ENCODE results near the gene PITX3.

Gene PITX3

DNA sequence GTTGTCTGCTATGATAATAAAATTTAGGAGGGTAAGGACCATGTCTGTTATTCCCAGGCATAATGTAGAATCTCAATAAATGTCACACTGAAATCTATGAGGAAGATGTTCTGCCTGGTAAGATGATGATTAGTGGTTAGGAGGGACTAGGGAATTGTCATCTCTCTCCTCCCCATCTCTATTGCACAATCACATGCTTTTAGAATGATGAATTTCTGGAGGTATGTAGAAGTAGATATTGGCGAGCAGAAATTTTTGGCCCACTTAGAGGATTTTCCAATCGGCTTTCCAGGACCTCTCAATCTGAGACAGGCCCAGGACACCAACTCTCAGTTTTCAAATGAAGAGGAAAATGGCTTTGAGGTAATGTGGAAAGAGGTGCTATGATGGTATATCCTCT, 2.0 kb upstream of the PITX3 start:
- peaks cover 48% of the 10 kb centered on the region for H3K4me1 Mint-ChIP-seq (ENCODE audit: low read depth)
- peaks cover 7% of the 10 kb centered on the region for H3K36me3 Mint-ChIP-seq (ENCODE audit: low read depth)

GRCh38 chr10:102242118-102242485, 790 bp upstream of the PITX3 start:
- Mint-ChIP-seq H3K4me1 (ENCODE audit: low read depth) (peaks cover 36% of the 10 kb centered on the region), H3K36me3 (ENCODE audit: low read depth) (no peaks in the 10 kb centered on the region), H3K9me3 (no peaks in the 10 kb centered on the region), H3K27me3 (peaks cover 37% of the 10 kb centered on the region), H3K27ac (peak overlapping the region; percentile 2), H3K4me3 (peak overlapping the region; percentile 80)

More for the DNA sequence above, 2.0 kb upstream of the PITX3 start:
- H3K27ac Mint-ChIP-seq = no peak overlapping the region
- no peak overlapping the region for H3K4me3 Mint-ChIP-seq
- no peaks in the 10 kb centered on the region for H3K9me3 Mint-ChIP-seq
- H3K27me3 Mint-ChIP-seq = peaks cover 35% of the 10 kb centered on the region

- peaks cover 48% of the 10 kb centered on the region for H3K27me3 Mint-ChIP-seq
- H3K27ac Mint-ChIP-seq = no peak overlapping the region
- no peaks in the 10 kb centered on the region for H3K9me3 Mint-ChIP-seq
- H3K4me3 Mint-ChIP-seq = peak overlapping the region; percentile 46
- no peaks in the 10 kb centered on the region for H3K36me3 Mint-ChIP-seq (ENCODE audit: low read depth)
- H3K4me1 Mint-ChIP-seq (ENCODE audit: low read depth) = peaks cover 26% of the 10 kb centered on the region
Measured at GRCh38 chr10:102241032-102241443, 274 bp downstream of the PITX3 start.

- Mint-ChIP-seq H3K36me3 (ENCODE audit: low read depth) (no peaks in the 10 kb centered on the region), H3K27me3 (peaks cover 52% of the 10 kb centered on the region), H3K4me1 (ENCODE audit: low read depth) (peaks cover 26% of the 10 kb centered on the region), H3K9me3 (no peaks in the 10 kb centered on the region), H3K4me3 (peak overlapping the region; percentile 46), H3K27ac (no peak overlapping the region)
Measured at GRCh38 chr10:102240467-102241031, 763 bp downstream of the PITX3 start.

- H3K9me3 Mint-ChIP-seq = no peaks in the 10 kb centered on the region
- peaks cover 16% of the 10 kb centered on the region for H3K4me1 Mint-ChIP-seq (ENCODE audit: low read depth)
- no peaks in the 10 kb centered on the region for H3K36me3 Mint-ChIP-seq (ENCODE audit: low read depth)
- H3K27me3 Mint-ChIP-seq = peaks cover 64% of the 10 kb centered on the region
- H3K27ac Mint-ChIP-seq = no peak overlapping the region
- H3K4me3 Mint-ChIP-seq = no peak overlapping the region
Measured at GRCh38 chr10:102237711-102238252, 3.5 kb downstream of the PITX3 start.

DNA sequence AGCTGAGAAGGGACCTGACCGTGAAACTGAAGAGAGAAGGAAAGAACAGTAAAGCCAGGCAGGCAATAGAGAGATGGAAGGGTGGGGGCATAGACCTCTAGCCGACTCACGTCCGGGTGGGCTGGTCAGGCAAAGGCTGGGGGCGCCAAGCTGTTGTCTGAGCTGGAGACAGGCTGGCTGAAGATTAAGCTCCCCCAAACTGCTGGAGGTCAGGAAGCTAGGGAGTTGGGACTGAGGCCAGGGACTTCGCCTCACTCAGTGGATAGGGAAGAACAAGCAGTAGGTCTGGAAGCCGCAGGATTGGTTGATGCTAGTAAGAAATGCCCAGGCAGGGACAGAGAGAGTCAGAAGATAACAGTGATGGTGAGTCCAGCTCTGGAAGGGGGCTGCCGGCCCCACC, 5.3 kb downstream of the PITX3 start:
- H3K27me3 Mint-ChIP-seq = peaks cover 68% of the 10 kb centered on the region
- peaks cover 16% of the 10 kb centered on the region for H3K4me1 Mint-ChIP-seq (ENCODE audit: low read depth)
- H3K36me3 Mint-ChIP-seq (ENCODE audit: low read depth) = no peaks in the 10 kb centered on the region
- H3K27ac Mint-ChIP-seq = no peak overlapping the region
- H3K4me3 Mint-ChIP-seq = no peak overlapping the region
- H3K9me3 Mint-ChIP-seq = no peaks in the 10 kb centered on the region

DNA sequence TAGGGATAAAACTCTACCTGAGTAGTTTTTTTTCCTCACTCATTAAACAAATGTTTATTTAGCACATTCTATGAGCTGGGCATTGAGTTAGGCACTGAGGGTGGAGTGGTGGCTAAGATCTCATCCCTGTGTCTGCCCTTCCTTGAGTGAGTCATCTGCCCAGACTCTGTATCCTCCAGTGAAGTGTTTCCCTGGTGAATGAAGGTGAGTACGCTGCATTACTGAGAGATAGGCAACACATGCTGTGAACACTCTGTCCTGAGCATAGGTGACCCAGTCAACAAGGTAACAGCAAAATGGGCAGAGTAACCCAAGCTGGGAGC, 5.8 kb downstream of the PITX3 start:
- Mint-ChIP-seq H3K27ac (no peak overlapping the region), H3K27me3 (peaks cover 65% of the 10 kb centered on the region), H3K4me1 (ENCODE audit: low read depth) (peaks cover 17% of the 10 kb centered on the region), H3K9me3 (no peaks in the 10 kb centered on the region), H3K4me3 (no peak overlapping the region), H3K36me3 (ENCODE audit: low read depth) (no peaks in the 10 kb centered on the region)

DNA sequence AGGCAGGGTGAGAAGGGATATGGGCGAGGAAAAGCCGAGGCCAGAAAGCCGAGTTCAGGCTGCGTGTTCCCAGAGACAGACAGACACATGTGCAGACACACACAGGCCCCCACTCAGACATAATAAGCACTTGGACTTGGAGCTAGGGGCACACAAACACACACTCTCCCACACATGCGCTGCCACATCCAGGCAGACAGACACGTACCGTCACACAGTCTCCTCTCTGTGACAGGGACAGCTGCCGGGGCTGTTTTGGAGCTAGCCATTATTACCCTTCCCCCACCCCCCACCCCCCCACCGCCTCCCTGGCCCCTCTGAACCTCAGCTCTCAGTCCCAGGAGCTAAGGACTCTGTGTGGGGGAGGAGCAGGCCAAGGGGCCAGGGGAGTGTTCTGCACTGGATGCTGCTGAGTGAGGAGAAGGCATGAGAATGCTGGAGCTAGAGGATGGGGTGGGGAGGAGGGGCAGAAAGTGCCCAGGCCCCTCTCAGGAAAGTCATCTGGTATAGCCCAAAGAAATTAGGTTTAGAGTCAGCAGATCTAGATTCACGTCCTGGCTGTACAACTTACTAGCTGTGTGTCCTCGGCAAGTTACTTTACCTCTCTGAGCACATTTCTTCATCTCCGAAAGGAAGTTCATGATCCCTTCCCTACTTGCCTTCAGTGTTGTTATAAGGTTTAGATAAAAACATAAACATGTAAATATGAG, 6.3 kb downstream of the PITX3 start:
- Mint-ChIP-seq H3K9me3 (no peaks in the 10 kb centered on the region), H3K27me3 (peaks cover 63% of the 10 kb centered on the region), H3K36me3 (ENCODE audit: low read depth) (no peaks in the 10 kb centered on the region), H3K4me3 (no peak overlapping the region), H3K4me1 (ENCODE audit: low read depth) (peaks cover 19% of the 10 kb centered on the region), H3K27ac (no peak overlapping the region)

- Mint-ChIP-seq H3K4me3 (no peak overlapping the region), H3K9me3 (no peaks in the 10 kb centered on the region), H3K27me3 (peaks cover 64% of the 10 kb centered on the region), H3K36me3 (ENCODE audit: low read depth) (no peaks in the 10 kb centered on the region), H3K27ac (no peak overlapping the region), H3K4me1 (ENCODE audit: low read depth) (peaks cover 23% of the 10 kb centered on the region)
Measured at GRCh38 chr10:102233997-102234396, 7.3 kb downstream of the PITX3 start.

- H3K4me1 Mint-ChIP-seq (ENCODE audit: low read depth) = peaks cover 27% of the 10 kb centered on the region
- no peak overlapping the region for H3K27ac Mint-ChIP-seq
- peaks cover 76% of the 10 kb centered on the region for H3K27me3 Mint-ChIP-seq
- no peaks in the 10 kb centered on the region for H3K9me3 Mint-ChIP-seq
- H3K36me3 Mint-ChIP-seq (ENCODE audit: low read depth) = no peaks in the 10 kb centered on the region
- peak overlapping the region; percentile 71 for H3K4me3 Mint-ChIP-seq
Measured at GRCh38 chr10:102231357-102232318, 9.7 kb downstream of the PITX3 start.

GRCh38 chr10:102230861-102231356, 10.4 kb downstream of the PITX3 start:
- Mint-ChIP-seq H3K9me3 (no peaks in the 10 kb centered on the region), H3K36me3 (ENCODE audit: low read depth) (no peaks in the 10 kb centered on the region), H3K27me3 (peaks cover 76% of the 10 kb centered on the region), H3K27ac (no peak overlapping the region), H3K4me1 (ENCODE audit: low read depth) (peaks cover 34% of the 10 kb centered on the region), H3K4me3 (peak overlapping the region; percentile 71)

DNA sequence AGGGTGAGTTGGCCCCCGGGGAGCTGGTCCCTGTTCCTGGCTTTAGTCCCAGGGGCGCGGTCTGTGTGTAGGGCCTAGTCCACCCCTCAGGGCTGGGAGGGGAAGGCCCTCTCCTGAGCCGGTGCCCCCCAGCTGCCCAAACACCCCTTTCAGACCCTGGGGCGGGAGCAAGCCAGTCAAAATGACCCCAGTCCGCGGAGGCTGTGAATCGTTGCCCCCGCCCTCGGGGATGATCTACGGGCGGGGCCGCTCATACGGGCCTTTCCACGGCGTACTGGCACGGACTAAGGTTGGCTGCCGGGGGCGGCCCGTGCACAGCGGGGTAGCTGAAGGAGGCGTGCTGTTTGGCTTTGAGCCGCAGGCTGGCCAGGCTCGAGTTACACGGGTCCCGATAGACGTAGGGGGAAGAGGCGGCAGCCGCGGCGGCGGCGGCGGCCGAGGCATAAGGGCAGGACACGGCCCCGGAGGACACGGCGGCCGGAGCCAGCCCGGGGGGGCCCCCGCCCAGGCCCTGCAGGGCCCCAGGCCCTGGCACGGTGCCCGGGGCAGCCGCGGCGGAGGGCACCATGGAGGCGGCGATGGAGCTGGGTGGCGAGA, 10.9 kb downstream of the PITX3 start:
- Mint-ChIP-seq H3K27ac (peak overlapping the region; percentile 45), H3K4me1 (ENCODE audit: low read depth) (peaks cover 39% of the 10 kb centered on the region), H3K27me3 (peaks cover 74% of the 10 kb centered on the region), H3K4me3 (peak overlapping the region; percentile 71), H3K9me3 (no peaks in the 10 kb centered on the region), H3K36me3 (ENCODE audit: low read depth) (no peaks in the 10 kb centered on the region)

DNA sequence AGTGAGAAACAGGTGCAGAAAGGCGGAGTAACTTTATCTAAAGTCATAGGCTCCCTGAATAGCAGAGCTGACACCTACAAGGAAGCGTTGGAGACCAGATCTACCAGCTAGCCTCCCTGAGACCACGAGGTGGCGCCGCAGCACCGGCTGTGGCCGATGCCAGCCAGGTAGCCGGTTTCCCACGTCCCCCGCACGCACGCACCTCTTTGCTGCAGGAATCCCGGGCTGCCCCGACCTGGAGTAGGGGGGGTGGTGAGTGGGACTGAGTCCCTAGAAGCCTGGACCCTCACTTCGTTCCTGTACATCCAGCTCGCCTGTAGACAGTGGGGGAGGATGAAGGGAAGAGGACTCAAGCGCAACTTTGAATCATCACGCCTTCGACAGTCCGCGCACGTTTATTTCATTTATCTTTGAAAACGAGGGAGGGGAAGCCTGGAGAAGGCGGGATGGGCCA, 11.5 kb downstream of the PITX3 start:
- H3K9me3 Mint-ChIP-seq = no peaks in the 10 kb centered on the region
- H3K27ac Mint-ChIP-seq = no peak overlapping the region
- no peaks in the 10 kb centered on the region for H3K36me3 Mint-ChIP-seq (ENCODE audit: low read depth)
- peaks cover 71% of the 10 kb centered on the region for H3K27me3 Mint-ChIP-seq
- H3K4me1 Mint-ChIP-seq (ENCODE audit: low read depth) = peaks cover 39% of the 10 kb centered on the region
- peak overlapping the region; percentile 71 for H3K4me3 Mint-ChIP-seq

DNA sequence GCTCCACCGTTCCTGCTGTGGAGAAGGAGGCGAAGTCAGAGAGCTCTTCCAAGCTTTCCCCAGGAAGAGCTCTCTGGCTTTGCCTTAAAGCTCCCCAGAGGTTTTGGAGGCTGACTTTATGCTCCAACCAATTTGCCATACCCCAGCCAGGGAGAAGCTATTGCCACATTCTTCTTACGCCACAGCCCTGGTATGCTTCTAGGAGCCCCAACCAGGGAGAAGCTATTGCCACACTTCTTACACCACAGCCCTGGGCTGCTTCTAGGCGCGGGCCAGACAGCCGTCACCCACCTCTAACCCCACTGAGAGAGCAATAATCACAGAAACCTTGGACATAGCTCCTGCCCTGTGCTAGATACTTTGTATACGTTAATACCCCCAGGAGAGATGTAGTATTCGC, 14.3 kb downstream of the PITX3 start:
- Mint-ChIP-seq H3K4me3 (no peak overlapping the region), H3K9me3 (no peaks in the 10 kb centered on the region), H3K36me3 (ENCODE audit: low read depth) (no peaks in the 10 kb centered on the region), H3K27ac (no peak overlapping the region), H3K4me1 (ENCODE audit: low read depth) (peaks cover 39% of the 10 kb centered on the region), H3K27me3 (peaks cover 61% of the 10 kb centered on the region)
